Stimulated activated CD4-positive, alpha-beta T cell treated with anti-CD3 and anti-CD28 coated beads, Interleukin-12 subunit alpha, Interleukin-12 subunit beta, amount 100 ng/mL, for 48 hours (primary cell): Measurements from ENCODE around the gene TK2.
"Not testable (repeated sequence)": the region's sequence is repeated elsewhere in the genome, so short reads cannot be mapped to it uniquely, and the experiment has no call there.

ENCODE experiments used
- DNase-seq, 3 donors: peaks; one replicate each; pipeline ENCODE4 v3.0.0-alpha.2; 2020; ENCODE audit warnings: low read depth in 2 of 3, low spot score in 1 of 3

The TK2 gene

DNA sequence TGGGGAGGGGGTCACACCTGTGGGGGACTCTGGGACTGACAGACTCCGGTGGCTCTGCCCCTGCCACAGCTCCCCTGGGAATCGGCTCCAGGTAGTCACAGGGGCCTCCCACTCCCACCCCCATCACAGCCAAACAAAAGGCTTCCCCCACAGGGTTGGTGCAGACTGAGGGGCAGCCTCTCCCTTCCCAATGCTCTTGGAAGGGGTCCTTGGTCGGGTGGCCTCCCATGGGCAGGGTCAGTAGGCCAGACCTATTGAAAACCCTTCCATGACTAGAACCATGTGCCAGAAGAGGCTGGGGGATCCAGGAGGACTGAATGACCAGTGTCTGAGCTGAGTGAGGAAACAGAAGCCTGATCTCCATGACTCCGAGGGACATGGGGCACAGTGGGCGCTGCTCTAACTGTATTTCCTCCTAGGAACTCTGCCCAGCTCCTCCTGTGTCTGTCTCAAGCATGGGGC, 28.6 kb downstream of the TK2 start:
- DNase-seq = no peak

DNA sequence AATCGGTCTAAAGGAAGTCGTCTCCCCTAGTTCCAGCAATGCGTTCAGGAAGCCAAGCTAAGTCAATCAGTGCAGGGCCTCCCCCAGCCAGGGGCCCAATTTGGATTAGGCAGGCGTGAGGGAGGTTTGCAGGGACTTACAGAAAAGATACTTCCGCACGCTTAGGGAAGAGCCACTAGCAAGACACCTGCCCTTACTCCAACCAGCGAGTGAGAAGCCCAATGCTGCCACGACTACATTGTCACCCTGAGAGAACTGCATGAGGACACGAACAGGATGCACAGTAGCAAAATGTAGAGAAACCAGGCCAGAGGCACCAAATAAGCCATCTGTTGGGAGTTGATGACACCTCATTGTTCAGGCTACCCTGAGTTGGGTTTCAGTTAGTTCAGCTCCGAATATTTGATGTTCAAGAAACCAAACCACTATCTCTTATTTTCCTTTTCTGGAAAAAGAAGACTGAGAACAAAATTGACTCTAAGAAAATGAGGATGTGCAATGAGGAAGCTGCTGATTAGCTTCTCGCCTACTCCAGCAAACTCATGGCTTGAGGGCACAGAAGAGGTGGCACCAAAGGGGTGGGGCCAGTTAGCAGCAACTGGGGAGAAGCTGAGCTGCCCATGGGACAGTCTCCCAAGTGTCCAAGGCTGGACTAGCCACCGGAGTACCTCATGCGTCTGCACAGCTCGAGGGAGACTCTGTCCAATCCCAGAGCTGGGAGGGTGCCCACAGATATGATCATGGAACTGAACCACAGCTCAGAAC, 29.3 kb downstream of the TK2 start:
- no peak for DNase-seq

DNA sequence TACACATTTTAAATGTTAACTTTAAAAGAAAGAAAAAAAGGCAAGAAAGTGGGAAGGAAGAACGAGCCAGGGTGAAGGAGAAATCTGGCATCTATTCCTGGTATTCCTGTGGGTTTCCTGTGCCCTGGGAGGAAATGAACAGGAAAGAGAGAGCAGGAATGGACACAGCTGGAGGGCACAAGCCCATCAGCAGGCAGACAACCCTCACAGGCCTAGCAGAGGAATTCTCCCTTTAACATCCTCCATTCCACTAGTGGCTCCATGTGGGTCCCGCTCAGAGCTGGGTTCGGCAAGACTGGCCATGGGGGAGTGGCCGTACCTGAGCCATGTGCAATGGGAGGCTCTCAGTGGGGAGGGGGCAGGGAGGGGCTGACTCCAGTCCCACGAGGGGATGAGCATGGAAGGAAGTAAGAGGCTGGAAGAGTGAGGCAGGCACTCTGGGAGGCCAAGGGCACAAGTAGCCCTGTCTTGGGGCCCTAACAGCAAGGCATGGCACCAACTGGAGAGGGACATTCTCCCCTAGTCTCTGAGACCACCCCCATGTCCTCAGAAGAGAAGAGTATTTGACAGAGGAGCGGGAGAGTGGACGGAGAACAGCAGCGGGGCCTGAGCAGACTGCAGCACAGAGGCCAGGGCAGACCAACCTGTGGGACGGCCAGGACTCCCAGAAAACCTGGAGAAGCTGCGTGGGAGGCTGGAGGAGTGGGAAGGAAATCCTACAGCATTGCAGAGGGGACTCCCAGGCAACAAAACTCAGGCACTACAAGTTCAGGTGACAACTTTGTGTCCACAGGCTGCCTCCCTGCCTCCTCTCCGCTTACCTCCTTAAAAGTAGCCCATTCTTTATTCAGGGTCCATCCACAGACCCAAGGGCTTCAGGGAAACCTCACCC, 30.2 kb downstream of the TK2 start:
- no peak for DNase-seq

DNA sequence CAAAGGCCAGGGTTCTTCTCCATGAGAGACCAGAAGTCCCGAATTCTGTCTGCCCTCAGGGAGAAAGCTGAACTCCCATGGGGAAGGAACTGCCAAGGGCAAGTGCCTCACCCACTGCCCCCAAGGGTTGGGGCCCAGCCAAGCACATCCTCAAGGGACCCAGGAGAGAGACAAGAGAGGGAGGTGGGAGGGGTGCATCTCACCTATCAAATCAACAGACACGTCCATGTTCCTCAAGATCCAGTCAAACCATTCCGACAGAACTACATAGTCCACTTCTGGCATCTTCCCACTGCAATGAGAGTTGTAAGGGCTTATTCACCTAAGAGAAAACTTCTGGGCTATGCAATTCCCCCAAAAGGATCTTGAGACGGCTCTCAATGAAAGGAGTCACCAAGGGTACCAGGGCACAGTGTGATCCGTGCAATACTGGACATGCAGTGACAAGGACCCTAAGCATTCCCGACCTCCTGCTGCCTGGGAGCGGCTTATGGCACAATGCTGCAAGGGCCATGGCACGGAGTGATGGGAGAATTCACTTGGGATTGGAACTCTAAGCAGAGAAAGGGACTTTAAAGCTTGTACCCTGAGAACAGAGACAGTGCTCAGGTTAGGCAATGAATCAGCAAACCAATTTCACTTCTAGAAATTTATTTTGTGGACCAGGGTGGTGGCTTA, 32.2 kb downstream of the TK2 start:
- DNase-seq = no peak

DNA sequence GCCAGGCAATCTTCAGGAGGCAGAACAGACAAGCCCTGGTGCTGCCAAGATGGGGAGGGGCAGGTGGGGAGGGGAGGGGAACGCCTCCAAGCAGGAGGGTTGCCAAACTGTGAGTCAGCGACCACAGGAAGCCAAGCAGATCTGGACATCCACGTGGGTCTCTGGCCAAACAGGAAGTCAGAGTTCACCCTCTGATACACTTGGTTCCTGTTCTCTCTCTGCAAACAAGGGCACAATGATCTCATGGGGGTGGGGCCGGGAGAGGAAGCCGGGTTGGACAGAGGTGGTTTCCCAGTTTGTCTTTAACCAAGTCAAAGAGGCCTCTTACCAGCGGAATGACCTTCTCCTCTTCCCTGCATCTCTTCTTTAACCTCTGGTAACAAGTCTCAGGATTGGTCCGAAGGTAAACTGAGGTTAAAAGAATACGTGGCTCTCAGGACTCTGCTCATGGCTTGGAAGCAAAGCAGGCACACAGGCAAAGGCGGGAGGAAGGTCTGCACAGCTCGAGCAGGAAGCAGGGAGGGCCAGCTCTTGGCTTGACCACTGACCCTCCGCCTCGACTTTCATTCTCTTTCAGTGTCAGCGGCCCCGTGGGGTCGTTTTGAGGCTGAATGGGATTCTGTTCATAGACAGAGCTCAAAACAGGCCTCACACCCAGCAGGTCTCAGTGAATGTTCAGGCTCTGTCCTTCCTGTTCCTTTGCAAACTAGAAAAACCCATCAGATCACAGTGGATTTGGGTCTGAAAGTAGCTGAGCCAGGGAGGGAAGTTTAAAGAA, 32.9 kb downstream of the TK2 start:
- DNase-seq = peak; percentile 72 to 75 (median 72)

DNA sequence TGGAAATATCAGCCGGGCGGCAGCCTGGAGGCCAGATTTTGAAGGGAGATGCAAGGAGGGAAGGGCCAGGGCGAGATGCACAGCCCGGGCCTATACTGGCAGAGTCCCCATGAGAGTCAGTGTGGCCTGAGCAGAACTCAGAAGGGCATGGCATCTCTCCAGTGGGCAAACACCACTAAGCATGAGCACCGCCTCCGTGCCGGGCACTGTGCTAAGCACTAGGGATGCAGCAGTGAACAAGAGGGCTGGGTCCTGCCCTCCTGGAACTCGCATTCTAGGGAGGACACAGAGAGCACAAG, 33.5 kb downstream of the TK2 start:
- DNase-seq = no peak

DNA sequence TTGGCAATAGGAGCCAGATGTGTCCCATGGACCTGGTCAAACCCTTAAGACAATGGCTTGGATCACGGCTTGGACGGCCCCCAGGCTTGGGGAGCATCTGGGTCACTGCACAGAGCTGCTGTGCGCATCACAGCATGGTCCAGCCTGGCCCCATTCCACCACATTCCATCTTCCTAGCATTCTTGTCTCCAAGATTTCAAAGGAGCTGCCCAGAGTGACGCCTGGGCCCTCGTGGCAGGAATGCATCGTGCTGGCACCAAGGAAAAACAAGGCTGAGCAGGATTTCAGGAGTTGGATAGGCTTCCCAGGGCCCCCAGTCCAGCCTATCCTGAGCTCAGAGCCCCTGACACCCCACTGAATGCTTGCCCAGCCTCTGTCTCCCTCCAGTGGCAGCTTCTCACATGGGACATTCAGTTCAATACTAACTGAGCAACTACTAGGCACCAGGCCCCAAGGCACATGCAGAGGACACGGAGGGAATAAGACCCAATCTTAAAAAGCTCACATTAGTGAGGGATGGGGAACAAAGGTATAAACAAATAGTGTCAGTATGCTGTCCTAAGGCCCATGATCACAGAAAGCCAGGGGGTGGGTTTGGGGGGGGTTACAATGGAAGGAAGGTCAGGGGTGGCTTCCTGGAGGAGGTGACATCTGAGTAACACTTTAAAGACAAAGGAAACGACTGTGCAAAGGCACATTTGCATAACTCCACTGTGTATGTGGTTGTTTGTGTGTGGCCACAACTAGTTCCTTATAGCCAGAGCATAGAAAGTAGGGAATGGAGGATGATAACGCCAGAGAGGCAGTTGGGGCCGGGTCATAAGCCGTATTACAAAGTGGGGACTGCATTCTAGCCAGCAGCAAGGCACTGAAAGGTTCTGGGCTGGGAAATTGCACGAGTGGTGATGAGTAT, 34.1 kb downstream of the TK2 start:
- no peak for DNase-seq

DNA sequence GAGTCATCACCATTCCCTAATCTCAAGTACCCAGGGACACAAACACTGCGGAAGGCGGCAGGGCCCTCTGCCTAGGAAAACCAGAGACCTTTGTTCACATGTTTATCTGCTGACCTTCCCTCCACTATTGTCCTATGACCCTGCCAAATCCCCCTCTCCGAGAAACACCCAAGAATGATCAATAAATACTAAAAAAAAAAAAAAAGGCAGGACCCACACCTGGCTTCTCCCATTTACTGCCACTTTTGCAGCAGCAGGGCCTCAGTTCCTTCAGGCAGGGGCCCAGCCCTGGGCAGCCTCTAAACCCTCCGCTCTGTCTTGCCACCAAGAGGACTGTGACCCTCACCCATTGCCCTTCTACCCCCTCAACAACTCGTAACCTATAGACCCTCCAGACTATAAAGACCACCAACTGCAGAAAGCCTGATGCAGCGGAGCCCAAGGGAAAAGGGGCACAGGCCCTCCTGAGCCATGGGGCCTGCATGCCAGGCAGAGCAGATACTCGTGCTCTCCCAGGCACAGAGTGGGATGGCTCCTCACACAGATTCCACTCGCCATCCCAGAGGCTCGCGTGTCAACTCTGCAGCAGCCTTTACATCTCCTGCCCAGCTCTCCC, 34.8 kb downstream of the TK2 start:
- not testable (repeated sequence) for DNase-seq

DNA sequence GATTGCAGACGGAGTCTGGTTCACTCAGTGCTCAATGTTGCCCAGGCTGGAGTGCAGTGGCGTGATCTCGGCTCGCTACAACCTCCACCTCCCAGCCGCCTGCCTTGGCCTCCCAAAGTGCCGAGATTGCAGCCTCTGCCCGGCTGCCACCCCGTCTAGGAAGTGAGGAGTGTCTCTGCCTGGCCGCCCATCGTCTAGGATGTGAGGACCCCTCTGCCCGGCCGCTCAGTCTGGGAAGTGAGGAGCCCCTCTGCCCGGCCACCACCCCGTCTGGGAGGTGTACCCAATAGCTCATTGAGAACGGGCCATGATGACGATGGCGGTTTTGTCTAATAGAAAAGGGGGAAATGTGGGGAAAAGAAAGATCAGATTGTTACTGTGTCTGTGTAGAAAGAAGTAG, 35.5 kb downstream of the TK2 start:
- DNase-seq = not testable (repeated sequence)

DNA sequence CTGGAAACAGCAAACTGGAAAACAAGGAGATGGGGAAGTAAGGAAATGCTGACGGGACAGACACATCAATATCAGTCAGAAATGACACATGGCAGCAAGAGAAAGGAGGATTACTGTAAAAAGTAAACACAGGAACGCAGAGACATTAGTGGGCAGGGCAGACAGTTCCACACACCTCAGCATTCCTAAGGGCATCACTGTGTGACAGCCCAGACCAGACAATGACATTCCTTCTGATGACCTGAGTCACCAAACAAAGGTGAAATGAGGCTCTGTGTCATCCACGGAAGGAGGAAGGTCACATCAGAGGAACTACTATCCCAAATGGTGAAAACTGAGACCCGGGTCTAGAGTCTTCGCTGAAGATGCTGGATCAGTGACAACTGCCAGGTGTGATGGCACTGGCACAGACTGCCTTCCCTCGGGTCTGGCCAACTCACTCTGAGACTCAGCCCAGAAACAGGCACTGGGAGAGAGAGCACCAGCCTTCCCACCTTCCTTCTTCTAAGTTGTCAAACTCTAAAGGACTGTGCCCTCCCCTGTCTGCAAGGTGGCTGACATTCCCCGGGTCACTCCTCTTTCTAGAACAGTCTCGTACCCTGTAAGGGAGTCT, 36.7 kb downstream of the TK2 start:
- DNase-seq = no peak

DNA sequence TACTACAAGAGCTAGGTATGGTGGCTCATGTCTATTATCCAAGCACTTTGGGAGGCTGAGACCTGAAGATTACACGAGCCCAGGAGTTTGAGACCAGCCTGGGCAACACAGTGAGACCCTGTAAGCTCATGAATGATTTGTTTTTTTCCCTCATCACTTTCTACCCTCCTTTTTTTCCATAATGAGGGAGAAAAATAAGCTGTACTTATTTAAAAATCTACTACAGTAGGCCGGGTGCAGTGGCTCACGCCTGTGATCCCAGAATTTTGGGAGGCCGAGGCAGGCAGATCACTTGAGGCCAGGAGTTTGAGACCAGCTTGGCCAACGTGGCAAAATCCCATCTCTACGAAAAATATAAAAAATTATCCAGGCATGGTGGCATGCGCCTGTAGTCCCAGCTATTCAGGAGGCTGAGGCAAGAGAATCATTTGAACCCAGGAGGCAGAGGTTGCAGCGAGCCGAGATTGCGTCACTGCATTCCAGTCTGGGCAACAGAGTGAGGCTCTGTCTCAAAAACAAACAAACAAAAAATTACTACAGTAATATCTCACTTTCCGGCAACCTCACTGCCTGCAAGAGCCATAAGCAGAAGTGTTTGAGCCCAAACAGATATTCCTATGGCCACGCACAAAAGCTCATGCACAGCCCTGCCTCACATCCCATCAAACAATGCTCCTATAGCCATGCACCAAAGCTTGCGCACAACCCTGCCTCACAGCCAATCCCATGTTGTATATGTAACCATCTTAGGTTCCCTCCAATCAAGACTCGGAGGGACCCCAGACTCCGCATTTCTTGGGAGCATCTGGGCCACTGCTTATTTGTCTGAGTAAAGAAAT, 37.4 kb downstream of the TK2 start:
- DNase-seq = no peak

DNA sequence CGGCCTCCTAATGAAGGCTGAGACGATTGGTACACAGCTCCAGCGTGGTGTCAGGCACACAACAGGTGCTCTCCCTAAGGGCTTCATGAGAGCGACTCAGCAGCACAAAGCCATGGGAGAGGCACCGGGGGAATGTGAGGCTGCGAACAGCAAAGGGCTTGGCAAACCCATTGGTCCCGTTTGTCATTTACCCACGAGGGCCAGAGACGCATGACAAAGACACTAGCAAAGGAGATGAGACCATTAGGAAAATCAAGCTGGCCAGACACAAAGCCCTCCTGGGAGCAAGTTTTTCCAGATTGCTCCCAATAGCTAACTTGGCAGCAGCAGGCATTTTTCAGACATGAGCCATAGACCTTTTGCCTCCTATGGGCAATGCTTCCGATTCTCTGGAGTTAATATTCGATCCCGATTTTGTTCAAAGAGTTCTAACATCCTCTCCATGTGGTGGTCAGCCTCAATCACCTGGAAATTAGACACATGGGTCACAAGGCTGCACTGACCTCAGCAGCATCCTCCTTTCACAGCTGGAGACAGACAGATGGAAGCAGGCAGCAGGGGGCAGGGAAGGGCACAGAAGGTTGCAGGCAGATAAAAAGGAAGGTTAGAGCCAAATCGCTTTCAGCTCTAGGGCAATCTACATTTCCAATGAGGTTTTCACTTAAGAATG, 38.2 kb downstream of the TK2 start:
- no peak for DNase-seq

DNA sequence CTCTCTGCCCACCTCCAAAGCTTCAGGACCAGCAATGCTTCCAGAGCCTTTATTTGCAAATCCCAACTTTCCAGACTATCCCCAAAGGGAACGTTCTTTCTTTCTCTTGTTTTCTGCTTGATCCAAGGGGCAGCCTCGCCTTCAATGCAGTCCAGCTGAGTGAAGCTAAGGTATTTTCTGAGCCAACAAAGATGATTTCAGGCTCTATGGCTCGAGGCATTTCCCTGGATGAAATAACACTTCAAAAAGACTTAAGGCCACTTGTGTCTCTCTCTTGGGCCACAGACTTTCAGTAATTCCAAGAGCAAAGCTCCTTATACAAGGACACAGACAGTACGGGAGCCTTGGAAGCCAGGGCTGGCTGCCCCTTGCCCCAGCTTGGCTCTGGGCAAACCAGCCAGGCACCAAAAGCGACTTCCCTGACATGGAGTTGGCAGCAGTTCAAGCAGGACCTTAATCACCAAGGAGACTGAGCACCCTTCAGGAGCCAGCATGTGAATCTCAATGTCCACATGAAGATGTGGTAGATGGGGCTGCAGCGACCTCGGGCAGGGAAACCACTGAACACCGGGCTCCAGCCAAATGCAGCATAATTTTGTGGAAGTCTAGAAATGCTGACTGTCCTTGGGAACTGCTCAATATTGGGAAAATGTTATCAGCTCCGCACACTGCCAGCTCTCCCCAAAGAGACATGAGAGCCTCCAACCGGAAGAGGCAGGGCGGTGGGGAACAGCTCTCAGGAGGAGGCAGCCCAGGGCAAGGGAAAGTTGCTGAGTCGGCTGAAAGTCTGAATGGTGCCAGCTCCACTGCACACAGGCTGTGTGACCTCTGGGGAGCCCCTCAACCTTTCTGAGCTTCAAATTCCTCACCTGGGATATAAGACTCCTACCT, 39.0 kb downstream of the TK2 start:
- no peak for DNase-seq

DNA sequence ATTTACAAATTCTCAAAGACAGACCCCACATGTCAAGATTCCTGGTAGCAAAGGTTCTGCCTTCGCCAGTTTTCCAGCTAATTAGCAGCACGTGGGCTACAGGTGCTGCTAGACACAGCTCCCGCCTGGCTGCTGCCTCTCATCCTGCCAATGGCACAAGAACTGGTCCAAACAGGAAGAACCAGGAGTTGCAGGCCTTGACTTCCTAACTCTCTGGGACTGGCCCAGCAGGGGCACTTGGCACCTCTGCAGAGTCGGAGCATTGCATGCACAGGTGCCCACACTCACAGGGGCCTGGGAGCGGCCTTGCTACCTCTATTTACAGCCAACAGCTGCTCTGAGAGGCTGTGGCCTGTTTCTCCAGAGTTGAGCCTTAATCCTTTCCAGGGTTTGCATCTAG, 39.6 kb downstream of the TK2 start:
- no peak for DNase-seq

DNA sequence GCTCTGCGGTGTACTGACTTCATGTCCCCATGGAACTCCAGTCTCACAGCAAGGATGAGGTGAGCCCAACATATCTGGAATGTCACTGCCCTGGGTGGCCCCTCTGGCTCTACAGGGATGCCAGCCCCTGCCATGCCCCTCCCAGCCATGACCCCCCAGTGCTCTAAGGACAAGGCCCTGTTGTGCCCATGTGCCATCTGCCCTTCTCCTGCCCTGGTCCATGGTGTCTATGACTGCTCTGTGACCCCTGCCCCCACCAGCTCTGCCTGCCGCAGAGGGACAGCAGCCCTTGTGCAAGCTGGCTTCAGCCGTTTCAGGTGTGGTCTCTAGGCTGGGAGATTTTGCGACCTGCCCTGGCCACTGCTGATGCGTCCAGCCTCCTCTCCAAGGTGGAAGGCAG, 40.3 kb downstream of the TK2 start:
- no peak for DNase-seq

DNA sequence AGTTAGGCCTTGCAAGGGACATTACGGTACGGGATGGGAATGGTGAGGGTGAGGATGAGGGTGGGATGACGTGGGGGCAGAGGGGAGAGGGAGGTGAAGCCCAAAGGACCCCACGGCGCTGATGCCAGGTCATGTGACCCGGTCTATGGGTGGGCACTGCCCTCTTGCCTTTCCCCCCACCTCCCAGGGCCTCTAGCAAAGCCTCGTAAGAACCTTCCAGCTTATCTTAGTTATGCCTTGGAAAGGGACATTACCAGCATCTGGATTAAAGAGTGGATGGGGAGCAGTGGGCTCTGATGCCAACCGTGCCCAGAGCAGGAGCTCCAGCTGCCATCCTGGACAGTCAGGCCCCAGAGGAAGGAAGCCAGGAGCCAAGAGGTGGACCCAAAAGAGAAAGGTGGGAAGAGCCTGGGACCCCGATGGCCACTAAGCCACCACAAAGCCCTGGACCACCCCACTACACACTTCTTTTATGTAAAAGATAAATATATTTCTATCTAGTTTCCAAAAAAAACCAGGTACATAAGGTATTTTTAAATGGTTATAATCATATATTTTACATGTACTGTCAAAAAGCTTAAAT, 40.9 kb downstream of the TK2 start:
- DNase-seq = no peak
